Naive thymus-derived CD8-positive, alpha-beta T cell (primary cell): ENCODE measurements around the gene OXSR1. TPM values are rescaled to one million over a fixed set of nuclear protein-coding genes. Genes with fewer than 3 reads are reported as not detected.

ENCODE experiments used
- ATAC-seq, 2 donors: fragments of 150-1000 bp; cut with Tn5 transposase in 1 of 2; sonication (Bioruptor Pico), chemical (Tn5 transposase) in 1 of 2; 1 replicate in 1 of 2; 2 replicates in 1 of 2; pipeline ENCODE4 v1.10.0; 2021; ENCODE audit warnings: mild to moderate bottlenecking in 2 of 2, moderate library complexity in 2 of 2
- POLR2A ChIA-PET: fragments of 350-600 bp; sonication (Branson Sonifier 250); formaldehyde crosslinking; loops from one replicate; lab custom pipeline; 2021; ENCODE audit warnings: antibody characterized with exemption; lab: Charles Lee
- DNase-seq, 10 donors: peaks; one replicate each; pipeline versions ENCODE4 v3.0.0 to v3.0.0-alpha.2; 2020 to 2022
- H3K27ac Mint-ChIP-seq, 10 donors: one replicate each; pipeline ENCODE4 v1.8.0; 2020 to 2022; ENCODE audit warnings: mild to moderate bottlenecking in 10 of 10, mixed read lengths in 10 of 10, moderate library complexity in 4 of 10, inconsistent platforms in 1 of 10
- H3K27me3 Mint-ChIP-seq, 5 donors: one replicate each; pipeline ENCODE4 v1.8.0; 2021 to 2022; ENCODE audit warnings: mixed read lengths in 5 of 5
- H3K36me3 Mint-ChIP-seq, 3 donors: one replicate each; pipeline ENCODE4 v1.8.0; 2020 to 2022; ENCODE audit warnings: mixed read lengths in 3 of 3, mild to moderate bottlenecking in 2 of 3, inconsistent platforms in 1 of 3
- H3K4me1 Mint-ChIP-seq, 4 donors: one replicate each; pipeline ENCODE4 v1.8.0; 2021 to 2022; ENCODE audit warnings: mixed read lengths in 4 of 4
- H3K4me3 Mint-ChIP-seq, 10 donors: one replicate each; pipeline ENCODE4 v1.8.0; 2020 to 2022; ENCODE audit warnings: mild to moderate bottlenecking in 10 of 10, mixed read lengths in 10 of 10, moderate library complexity in 6 of 10, inconsistent platforms in 1 of 10
- H3K9me3 Mint-ChIP-seq, 9 donors: one replicate each; pipeline ENCODE4 v1.8.0; 2020 to 2022; ENCODE audit warnings: mixed read lengths in 9 of 9, mild to moderate bottlenecking in 3 of 9, inconsistent platforms in 1 of 9, moderate library complexity in 1 of 9
- polyA plus RNA-seq, 3 donors: library from polyadenylated mRNA; unstranded; fragments of 300-500 nt; fragmentation: Illumina TruSeq; gene quantifications; one replicate each; pipeline ENCODE4 v1.2.3, GENCODE V29; 2021
- total RNA-seq, 8 experiments: library from RNA in 2 of 8; stranded (reverse) in 2 of 8; gene quantifications; one replicate each; pipeline ENCODE4 v1.2.3 and lab custom pipeline; 2021 to 2026

OXSR1 gene
- total and polyA plus RNA-seq, 5 experiments from 2014 or later: 12.9 to 40.8 (median 14.0) TPM

GRCh38 chr3:38139191-38139590 lies 26.1 kb upstream of the OXSR1 start:
- no peaks in the 10 kb centered on the region for H3K27me3 Mint-ChIP-seq
- peaks cover 0 to 33% (median 0%) of the 10 kb centered on the region in 3 donors for H3K36me3 Mint-ChIP-seq
- peak overlapping the region; percentile 85 to 100 (median 96) for H3K4me3 Mint-ChIP-seq
- ATAC-seq (no peak), DNase-seq (peak in 1 of 10 donors; percentile 15)
- POLR2A ChIA-PET: interaction anchor here (0.8 to 7.5 kb wide), 4 partner anchors 15 to 47 kb away, joined by 3 to 192 read pairs (median 5); partner anchors contain the start of gene OXSR1
- H3K27ac Mint-ChIP-seq: peak overlapping the region; percentile 95 to 99 (median 98)
- H3K4me1 Mint-ChIP-seq: peaks cover 34 to 72% (median 64%) of the 10 kb centered on the region in 4 donors
- H3K9me3 Mint-ChIP-seq: no peaks in the 10 kb centered on the region

GRCh38 chr3:38139652-38140051 lies 25.7 kb upstream of the OXSR1 start:
- Mint-ChIP-seq H3K9me3 (no peaks in the 10 kb centered on the region), H3K36me3 (peaks cover 0 to 28% (median 0%) of the 10 kb centered on the region in 3 donors), H3K27me3 (no peaks in the 10 kb centered on the region), H3K4me3 (peak overlapping the region; percentile 85 to 100 (median 96)), H3K4me1 (peaks cover 32 to 67% (median 59%) of the 10 kb centered on the region in 4 donors), H3K27ac (peak overlapping the region; percentile 95 to 99 (median 98))
- DNase-seq (peak in 2 of 10 donors; percentile 7 to 41), ATAC-seq (no peak)
- POLR2A ChIA-PET: interaction anchor here (0.8 to 7.5 kb wide), 4 partner anchors 14 to 46 kb away, joined by 5 to 192 read pairs (median 6); partner anchors contain the start of gene OXSR1

- Mint-ChIP-seq H3K4me3 (peak overlapping the region; percentile 85 to 100 (median 96)), H3K27me3 (no peaks in the 10 kb centered on the region), H3K9me3 (peaks cover 0 to 6% (median 0%) of the 10 kb centered on the region in 9 donors), H3K27ac (peak overlapping the region in 8 of 10 donors; percentile 57 to 99 (median 98)), H3K36me3 (peaks cover 0 to 23% (median 0%) of the 10 kb centered on the region in 3 donors), H3K4me1 (peaks cover 27 to 59% (median 50%) of the 10 kb centered on the region in 4 donors)
- ATAC-seq (no peak), DNase-seq (peak in 2 of 10 donors; percentile 15 to 54)
- POLR2A ChIA-PET: interaction anchor here (1.3 to 7.5 kb wide), 3 partner anchors 15 to 25 kb away, joined by 5 to 192 read pairs (median 6); partner anchors contain the start of gene OXSR1
These were observed 24.8 kb upstream of the OXSR1 start for GRCh38 chr3:38140326-38141172.

GRCh38 chr3:38141173-38141951 lies 24.0 kb upstream of the OXSR1 start:
- peak overlapping the region in 6 of 10 donors; percentile 19 to 93 (median 46) for H3K4me3 Mint-ChIP-seq

GRCh38 chr3:38141952-38142273 lies 23.4 kb upstream of the OXSR1 start:
- peak overlapping the region; percentile 3 to 81 (median 28) for H3K27ac Mint-ChIP-seq
- H3K36me3 Mint-ChIP-seq: peaks cover 4 to 23% (median 9%) of the 10 kb centered on the region in 3 donors
- peaks cover 0 to 20% (median 11%) of the 10 kb centered on the region in 9 donors for H3K9me3 Mint-ChIP-seq
- ATAC-seq: no peak
- H3K27me3 Mint-ChIP-seq: no peaks in the 10 kb centered on the region
- peak overlapping the region in 6 of 10 donors; percentile 9 to 42 (median 30) for H3K4me3 Mint-ChIP-seq
- peaks cover 19 to 52% (median 42%) of the 10 kb centered on the region in 4 donors for H3K4me1 Mint-ChIP-seq
- POLR2A ChIA-PET: interaction anchor here (7.5 kb wide), 1 partner anchor 23 kb away, joined by 192 read pairs; the partner anchor contains the start of gene OXSR1
- DNase-seq: peak in 1 of 10 donors; percentile 30

More at GRCh38 chr3:38141173-38141951, 24.0 kb upstream of the OXSR1 start:
- ATAC-seq (no peak), DNase-seq (peak in 2 of 10 donors; percentile 7 to 40)
- H3K27ac Mint-ChIP-seq: peak overlapping the region in 9 of 10 donors; percentile 18 to 99 (median 48)
- H3K9me3 Mint-ChIP-seq: peaks cover 0 to 14% (median 7%) of the 10 kb centered on the region in 9 donors
- H3K4me1 Mint-ChIP-seq: peaks cover 19 to 51% (median 43%) of the 10 kb centered on the region in 4 donors
- peaks cover 3 to 23% (median 4%) of the 10 kb centered on the region in 3 donors for H3K36me3 Mint-ChIP-seq
- no peaks in the 10 kb centered on the region for H3K27me3 Mint-ChIP-seq
- POLR2A ChIA-PET: interaction anchor here (7.5 kb wide), 1 partner anchor 24 kb away, joined by 192 read pairs; the partner anchor contains the start of gene OXSR1

- H3K4me1 Mint-ChIP-seq: peaks cover 17 to 55% (median 37%) of the 10 kb centered on the region in 4 donors
- POLR2A ChIA-PET: interaction anchor here (7.5 kb wide), 1 partner anchor 22 kb away, joined by 192 read pairs; the partner anchor contains the start of gene OXSR1
- peaks cover 7 to 23% (median 12%) of the 10 kb centered on the region in 3 donors for H3K36me3 Mint-ChIP-seq
- no peak for ATAC-seq
- no peak overlapping the region for H3K27ac Mint-ChIP-seq
- DNase-seq: peak in 1 of 10 donors; percentile 6
- H3K9me3 Mint-ChIP-seq: peaks cover 0 to 28% (median 14%) of the 10 kb centered on the region in 9 donors
- H3K4me3 Mint-ChIP-seq: no peak overlapping the region
- H3K27me3 Mint-ChIP-seq: no peaks in the 10 kb centered on the region
These were observed 22.4 kb upstream of the OXSR1 start for GRCh38 chr3:38142959-38143358.

GRCh38 chr3:38143511-38143910 lies 21.8 kb upstream of the OXSR1 start:
- Mint-ChIP-seq H3K27ac (peak overlapping the region in 1 of 10 donors; percentile 33), H3K36me3 (peaks cover 7 to 23% (median 12%) of the 10 kb centered on the region in 3 donors), H3K4me3 (no peak overlapping the region), H3K27me3 (no peaks in the 10 kb centered on the region), H3K9me3 (peaks cover 0 to 30% (median 14%) of the 10 kb centered on the region in 9 donors), H3K4me1 (peaks cover 13 to 56% (median 34%) of the 10 kb centered on the region in 4 donors)
- no peak for DNase-seq
- ATAC-seq: no peak
- POLR2A ChIA-PET: interaction anchor here (7.5 kb wide), 1 partner anchor 22 kb away, joined by 192 read pairs; the partner anchor contains the start of gene OXSR1

GRCh38 chr3:38146504-38146903 lies 18.8 kb upstream of the OXSR1 start:
- peak overlapping the region in 1 of 10 donors; percentile 45 for H3K4me3 Mint-ChIP-seq
- POLR2A ChIA-PET: no interaction called here
- no peaks in the 10 kb centered on the region for H3K27me3 Mint-ChIP-seq
- H3K36me3 Mint-ChIP-seq: peaks cover 7 to 12% (median 11%) of the 10 kb centered on the region in 3 donors
- peaks cover 0 to 30% (median 14%) of the 10 kb centered on the region in 9 donors for H3K9me3 Mint-ChIP-seq
- no peak for ATAC-seq
- DNase-seq: no peak
- peaks cover 7 to 55% (median 18%) of the 10 kb centered on the region in 4 donors for H3K4me1 Mint-ChIP-seq
- H3K27ac Mint-ChIP-seq: no peak overlapping the region

GRCh38 chr3:38147421-38147820 lies 17.9 kb upstream of the OXSR1 start:
- Mint-ChIP-seq H3K27ac (no peak overlapping the region), H3K9me3 (peaks cover 0 to 30% (median 14%) of the 10 kb centered on the region in 9 donors), H3K4me3 (no peak overlapping the region), H3K27me3 (no peaks in the 10 kb centered on the region), H3K4me1 (peaks cover 10 to 54% (median 22%) of the 10 kb centered on the region in 4 donors), H3K36me3 (peaks cover 2 to 12% (median 7%) of the 10 kb centered on the region in 3 donors)
- ATAC-seq: no peak
- POLR2A ChIA-PET: no interaction called here
- DNase-seq: no peak

- no peaks in the 10 kb centered on the region for H3K27me3 Mint-ChIP-seq
- H3K9me3 Mint-ChIP-seq: peaks cover 0 to 30% (median 14%) of the 10 kb centered on the region in 9 donors
- ATAC-seq (peak in 1 of 2 donors; percentile 51), DNase-seq (no peak)
- peaks cover 10 to 58% (median 22%) of the 10 kb centered on the region in 4 donors for H3K4me1 Mint-ChIP-seq
- POLR2A ChIA-PET: interaction anchor here (1.4 to 1.6 kb wide), 2 partner anchors 10 to 17 kb away, joined by 3 to 7 read pairs; partner anchors contain the start of genes MYD88 and OXSR1
- H3K4me3 Mint-ChIP-seq: no peak overlapping the region
- H3K27ac Mint-ChIP-seq: peak overlapping the region in 1 of 10 donors; percentile 56
- H3K36me3 Mint-ChIP-seq: peaks cover 0 to 12% (median 7%) of the 10 kb centered on the region in 3 donors
These were observed 16.9 kb upstream of the OXSR1 start for GRCh38 chr3:38148311-38148882.

GRCh38 chr3:38149708-38150107 lies 15.6 kb upstream of the OXSR1 start:
- DNase-seq (no peak), ATAC-seq (no peak)
- H3K4me3 Mint-ChIP-seq: peak overlapping the region in 1 of 10 donors; percentile 36
- H3K27ac Mint-ChIP-seq: peak overlapping the region in 7 of 10 donors; percentile 63 to 83 (median 78)
- H3K9me3 Mint-ChIP-seq: peaks cover 0 to 30% (median 14%) of the 10 kb centered on the region in 9 donors
- H3K36me3 Mint-ChIP-seq: peaks cover 0 to 12% (median 7%) of the 10 kb centered on the region in 3 donors
- H3K27me3 Mint-ChIP-seq: no peaks in the 10 kb centered on the region
- peaks cover 10 to 63% (median 22%) of the 10 kb centered on the region in 4 donors for H3K4me1 Mint-ChIP-seq
- POLR2A ChIA-PET: no interaction called here
